GM18951 (cell line): ENCODE results near the gene DMBT1.

ENCODE experiments used
- POLR2A ChIP-seq: IDR thresholded peaks from 4 replicates; pipeline ENCODE4 v1.6.1; 2011; ENCODE audit warnings: mild to moderate bottlenecking; ENCODE audit not compliant: insufficient read length, insufficient read depth; ENCODE audit errors: extremely low read depth
- in situ Hi-C: fragments of 300-500 bp; cut with MboI; formaldehyde crosslinking; loops from one replicate; pipeline ENCODE4 v1.12.0; 2022; ENCODE audit warnings: low sequenced_read_pairs, mixed read lengths, inconsistent platforms; ENCODE audit not compliant: unreplicated experiment

The DMBT1 gene

GRCh38 chr10:122632576-122632975 lies 72.0 kb downstream of the DMBT1 start:
- in situ Hi-C loops, result no loop called here
- TF ChIP-seq POLR2A, result no peak

DNA sequence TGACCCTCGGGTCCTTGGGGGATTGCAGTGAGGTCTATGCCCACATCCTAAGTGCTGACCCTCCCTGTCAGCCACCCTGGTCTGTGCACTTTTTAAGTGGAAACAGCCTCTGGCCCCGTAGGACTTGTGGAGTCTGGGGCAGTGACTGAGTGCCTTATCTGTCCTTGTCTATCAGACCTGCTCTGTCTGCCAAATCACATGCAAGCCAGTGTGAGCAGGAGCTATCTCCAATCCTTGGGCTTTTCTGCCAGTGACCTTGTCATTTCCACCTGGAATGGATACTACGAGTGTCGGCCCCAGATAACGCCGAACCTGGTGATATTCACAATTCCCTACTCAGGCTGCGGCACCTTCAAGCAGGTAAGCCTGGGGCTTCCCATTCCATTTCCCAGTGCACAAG lies 76.4 kb downstream of the DMBT1 start:
- no peak for TF ChIP-seq POLR2A
- in situ Hi-C loops, result no loop called here

- in situ Hi-C loops, result no loop called here
These were observed 76.8 kb downstream of the DMBT1 start for GRCh38 chr10:122637376-122637775.

GRCh38 chr10:122638106-122638505 lies 77.6 kb downstream of the DMBT1 start:
- no peak for TF ChIP-seq POLR2A
- in situ Hi-C loops, result no loop called here

More at GRCh38 chr10:122637376-122637775, 76.8 kb downstream of the DMBT1 start:
- no peak for TF ChIP-seq POLR2A

DNA sequence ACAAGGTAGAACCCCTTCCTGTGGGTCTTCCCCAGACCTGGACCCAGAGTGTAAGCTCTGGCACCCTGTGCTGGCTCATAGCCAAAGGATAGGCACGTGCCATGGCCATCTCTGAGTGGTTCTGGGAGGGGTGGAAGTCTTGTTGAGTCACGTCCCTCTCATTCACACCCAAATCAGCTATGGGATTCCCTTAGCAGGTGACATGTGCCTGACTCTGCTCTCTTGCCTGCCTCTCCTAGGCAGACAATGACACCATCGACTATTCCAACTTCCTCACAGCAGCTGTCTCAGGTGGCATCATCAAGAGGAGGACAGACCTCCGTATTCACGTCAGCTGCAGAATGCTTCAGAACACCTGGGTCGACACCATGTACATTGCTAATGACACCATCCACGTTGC lies 79.2 kb downstream of the DMBT1 start:
- no peak for TF ChIP-seq POLR2A
- in situ Hi-C loops, result no loop called here

GRCh38 chr10:122640921-122641320 lies 80.4 kb downstream of the DMBT1 start:
- in situ Hi-C loops, result no loop called here
- TF ChIP-seq POLR2A, result no peak

GRCh38 chr10:122642726-122643605 lies 82.4 kb downstream of the DMBT1 start:
- in situ Hi-C loops, result no loop called here

GRCh38 chr10:122643931-122644534 lies 83.5 kb downstream of the DMBT1 start:
- no peak for TF ChIP-seq POLR2A
- in situ Hi-C loops, result no loop called here

More at GRCh38 chr10:122642726-122643605, 82.4 kb downstream of the DMBT1 start:
- TF ChIP-seq POLR2A, result no peak

- in situ Hi-C loops, result no loop called here
- TF ChIP-seq POLR2A, result no peak
These were observed 86.2 kb downstream of the DMBT1 start for GRCh38 chr10:122646511-122647382.

DNA sequence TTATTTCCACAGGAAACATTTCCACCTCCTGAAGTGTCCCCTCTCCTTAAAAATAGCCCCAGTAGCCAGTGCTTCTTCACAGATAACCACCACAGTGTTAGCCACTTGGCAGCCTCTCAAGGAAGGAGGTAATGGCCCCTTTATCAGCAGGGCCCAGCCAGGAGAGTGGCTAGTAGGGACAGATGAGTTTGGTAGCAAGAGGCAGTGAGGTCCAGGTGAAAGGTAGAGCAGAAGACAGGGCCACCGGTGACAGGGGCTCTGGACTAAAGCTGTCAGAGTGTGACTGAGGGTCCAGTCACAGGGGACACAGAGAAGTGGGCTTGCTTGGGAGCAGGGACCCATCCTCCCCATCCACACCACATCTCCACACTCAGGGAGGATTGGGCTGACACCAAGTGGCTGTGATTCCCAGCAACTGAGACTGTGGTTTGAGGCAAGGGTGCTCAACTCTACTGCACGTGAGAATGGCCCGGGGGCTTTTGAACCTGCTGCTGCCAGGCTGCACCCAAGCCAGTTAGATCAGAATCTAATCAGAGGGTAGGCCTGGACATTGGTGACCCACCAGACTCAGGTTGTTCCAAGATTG lies 86.9 kb downstream of the DMBT1 start:
- in situ Hi-C loops, result no loop called here

DNA sequence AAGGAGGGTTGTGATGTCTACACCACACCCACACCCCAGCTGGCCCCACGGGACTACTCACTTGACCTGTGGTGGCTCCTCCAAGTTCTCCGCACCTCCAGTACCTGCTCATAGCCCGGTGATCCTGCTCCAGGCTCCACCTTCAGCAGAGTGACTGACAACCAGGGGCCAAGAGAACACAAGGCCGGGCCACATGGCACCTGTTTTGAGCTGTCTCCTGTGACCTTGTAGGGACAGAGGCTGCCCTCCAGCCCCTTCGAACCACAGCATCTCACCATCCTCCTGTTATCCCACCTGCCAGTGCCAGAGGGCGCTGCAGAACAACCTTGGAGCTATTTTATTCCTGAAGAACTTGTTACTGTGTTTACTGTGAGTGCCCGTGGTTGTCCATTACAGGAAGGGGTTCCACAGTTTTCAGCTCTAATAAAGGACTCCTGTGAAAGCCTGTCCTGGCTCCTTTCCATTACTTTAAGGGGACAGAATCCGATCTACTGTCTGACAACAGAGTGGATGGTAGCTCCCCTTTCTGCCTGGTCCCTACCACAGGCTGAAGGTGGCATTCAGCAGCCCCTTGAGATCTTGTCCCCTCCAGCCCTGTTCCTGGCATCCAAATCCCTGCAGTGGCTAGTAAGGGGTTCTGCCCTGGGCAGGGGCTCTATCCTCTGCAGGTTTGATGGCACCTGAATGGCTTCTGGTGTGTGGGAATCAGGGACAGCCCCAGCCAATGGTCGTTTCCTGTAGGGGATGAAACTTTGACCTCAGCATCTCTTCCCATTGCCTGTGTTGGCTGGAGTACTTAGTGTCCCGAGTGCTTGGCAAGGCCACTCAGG lies 88.3 kb downstream of the DMBT1 start:
- no peak for TF ChIP-seq POLR2A
- in situ Hi-C loops, result no loop called here

More for the DNA sequence above, 86.9 kb downstream of the DMBT1 start:
- TF ChIP-seq POLR2A, result no peak

DNA sequence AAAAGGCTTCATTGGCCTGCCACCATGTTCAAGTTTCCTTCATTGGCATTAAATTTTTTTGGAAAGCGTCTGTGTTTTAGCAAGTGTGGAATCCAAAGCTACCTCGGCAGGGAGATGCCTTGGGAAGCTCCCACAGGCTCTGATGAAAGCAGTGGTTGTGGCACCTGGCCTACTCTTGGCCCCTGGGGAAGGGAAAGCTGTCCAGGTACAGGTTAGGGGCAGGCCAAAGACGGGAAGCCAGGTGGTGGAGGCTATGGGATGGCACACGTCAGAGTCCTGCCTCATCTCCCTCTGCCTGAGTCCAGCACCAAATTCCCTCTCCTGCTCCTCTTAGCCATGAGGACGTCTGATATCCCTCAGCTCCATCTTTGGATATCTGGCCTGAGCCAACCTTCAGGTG lies 89.3 kb downstream of the DMBT1 start:
- no peak for TF ChIP-seq POLR2A
- in situ Hi-C loops, result no loop called here
